GM12878 (cell line): Measurements from ENCODE around the gene BLTP3B. TPM values are rescaled to one million over a fixed set of nuclear protein-coding genes. Genes with fewer than 3 reads are reported as not detected.
A peak's percentile ranks its signal among the peaks of the same experiment; 100 is the strongest.

Experiments used
- ATAC-seq: fragments of 200-7000 bp; cut with Tn5 transposase; 3 replicates; pipeline ENCODE4 v1.9.1; 2020; ENCODE audit warnings: mild to moderate bottlenecking, moderate library complexity
- BruUV-seq: library from RNA; stranded (reverse); fragments of 400-500 nt; replicated peaks from 2 replicates; lab custom pipeline; 2021; lab: Mats Ljungman, UMichigan
- CTCF ChIA-PET: fragments of 300-600 bp; sonication (Branson Sonifier 250); formaldehyde crosslinking; extraction: SDS; loops from one replicate; lab custom pipeline; 2021; ENCODE audit warnings: inconsistent platforms; lab: Yijun Ruan, JAX
- POLR2A ChIA-PET: fragments of 350-600 bp; formaldehyde crosslinking; extraction: SDS; loops from one replicate; lab custom pipeline; 2021; ENCODE audit warnings: inconsistent platforms; lab: Charles Lee
- RAD21 ChIA-PET: fragments of 300-600 bp; sonication (Branson Sonifier 250); formaldehyde crosslinking; loops from one replicate; lab custom pipeline; 2023; ENCODE audit warnings: antibody characterized with exemption; ENCODE audit not compliant: unreplicated experiment; lab: Charles Lee
- SMC1A ChIA-PET: fragments of 300-600 bp; sonication (Branson Sonifier 250); formaldehyde crosslinking; loops from one replicate; lab custom pipeline; 2023; ENCODE audit not compliant: unreplicated experiment, uncharacterized antibody; lab: Charles Lee
- DNase-seq: peaks from one replicate; pipeline ENCODE4 v3.0.0-alpha.2; 2011; ENCODE audit warnings: low read depth, low spot score
- FAIRE-seq: peaks from 3 replicates; lab custom pipeline; 2011; peaks lifted over from hg19 to GRCh38; lab: Jason Lieb, UNC
- H2AFZ ChIP-seq: 2 replicates; pipeline ENCODE4 v1.6.0; 2011; ENCODE audit warnings: low read depth, low read length, control low read depth; ENCODE audit not compliant: control insufficient read depth
- H3K27ac ChIP-seq: 2 replicates; pipeline ENCODE4 v1.5.1; 2011; ENCODE audit warnings: control low read depth; ENCODE audit not compliant: control insufficient read depth, insufficient read depth
- H3K27me3 ChIP-seq, 2 experiments: replicated peaks in 1 of 2; 2 replicates each; pipeline versions ENCODE4 v1.6.0 to v1.6.1; 2011; ENCODE audit warnings: low read length in 1 of 2; ENCODE audit not compliant: control insufficient read depth in 2 of 2, insufficient read depth in 2 of 2
- H3K36me3 ChIP-seq, 2 experiments: 2 replicates each; pipeline ENCODE4 v1.5.1; 2011; ENCODE audit warnings: low read length in 1 of 2; ENCODE audit not compliant: control insufficient read depth in 2 of 2, insufficient read depth in 2 of 2
- H3K4me1 ChIP-seq: 2 replicates; pipeline ENCODE4 v1.6.1; 2011; ENCODE audit warnings: mild to moderate bottlenecking, low read length, moderate library complexity, mixed read lengths; ENCODE audit not compliant: control insufficient read depth, insufficient read depth
- H3K4me2 ChIP-seq: 2 replicates; pipeline ENCODE4 v1.6.0; 2011; ENCODE audit warnings: control low read depth; ENCODE audit not compliant: control insufficient read depth, insufficient read depth
- H3K4me3 ChIP-seq: fragments of 200-600 bp; sonication (generic); 2 replicates; pipeline ENCODE4 v1.5.1; 2016
- H3K79me2 ChIP-seq: 2 replicates; pipeline ENCODE4 v1.6.0; 2011; ENCODE audit warnings: low read length; ENCODE audit not compliant: control insufficient read depth, insufficient read depth
- H3K9ac ChIP-seq: 2 replicates; pipeline ENCODE4 v1.8.0; 2011; ENCODE audit warnings: low read length, control low read depth, mixed read lengths; ENCODE audit not compliant: control insufficient read depth, insufficient read depth
- H3K9me3 ChIP-seq: replicated peaks from 3 replicates; pipeline ENCODE4 v1.5.1; 2011; ENCODE audit warnings: mild to moderate bottlenecking, low read length; ENCODE audit not compliant: control insufficient read depth, insufficient read depth
- H4K20me1 ChIP-seq: 2 replicates; pipeline ENCODE4 v1.6.0; 2011; ENCODE audit not compliant: control insufficient read depth, insufficient read depth
- BACH1 ChIP-seq: fragments of 450-650 bp; IDR thresholded peaks from 2 replicates; pipeline ENCODE4 v1.6.1; 2017; ENCODE audit warnings: mild to moderate bottlenecking, borderline replicate concordance
- CHD1 ChIP-seq: IDR thresholded peaks from 2 replicates; pipeline ENCODE4 v1.6.1; 2012; ENCODE audit warnings: low read depth, low read length, improper control_type of control experiment
- CTCF ChIP-seq, 3 experiments: IDR thresholded peaks in 2 of 3; conservative IDR thresholded peaks in 1 of 3; 2 replicates each; pipeline ENCODE4 v1.5.1; 2011; ENCODE audit warnings: low read depth in 3 of 3, low read length in 3 of 3, mild to moderate bottlenecking in 3 of 3, control low read depth in 2 of 3, moderate library complexity in 2 of 3, inconsistent platforms in 1 of 3, mixed read lengths in 1 of 3; ENCODE audit not compliant: control insufficient read depth in 2 of 3, insufficient read depth in 1 of 3; ENCODE audit errors: extremely low read depth in 1 of 3
- ESRRA ChIP-seq: IDR thresholded peaks from 2 replicates; pipeline ENCODE4 v1.6.1; 2012; ENCODE audit warnings: mild to moderate bottlenecking, low read length, improper control_type of control experiment
- GATAD2B ChIP-seq: fragments of 450-650 bp; conservative IDR thresholded peaks from 2 replicates; pipeline ENCODE4 v1.6.1; 2017; ENCODE audit warnings: low read depth, mild to moderate bottlenecking, moderate library complexity
- IKZF1 ChIP-seq: fragments of 450-650 bp; conservative IDR thresholded peaks from 2 replicates; pipeline ENCODE4 v1.6.1; 2017; ENCODE audit warnings: antibody characterized with exemption, mild to moderate bottlenecking
- NKRF ChIP-seq: fragments of 450-650 bp; conservative IDR thresholded peaks from 2 replicates; pipeline ENCODE4 v1.6.1; 2017; ENCODE audit warnings: mild to moderate bottlenecking, moderate library complexity
- POLR2AphosphoS5 ChIP-seq: IDR thresholded peaks from 2 replicates; pipeline ENCODE4 v1.6.1; 2011; ENCODE audit warnings: mild to moderate bottlenecking, low read length, inconsistent platforms
- RAD21 ChIP-seq: IDR thresholded peaks from 2 replicates; pipeline ENCODE4 v1.6.1; 2011; ENCODE audit warnings: mild to moderate bottlenecking, low read depth, low read length, moderate library complexity; ENCODE audit not compliant: insufficient read depth
- RELA ChIP-seq: fragments of 450-650 bp; IDR thresholded peaks from 2 replicates; pipeline ENCODE4 v1.8.0; 2014; ENCODE audit warnings: borderline replicate concordance; ENCODE audit not compliant: partially characterized antibody
- SMARCA5 ChIP-seq: fragments of 450-650 bp; IDR thresholded peaks from 2 replicates; pipeline ENCODE4 v1.6.1; 2017; ENCODE audit warnings: mild to moderate bottlenecking
- SMC3 ChIP-seq: IDR thresholded peaks from 2 replicates; pipeline ENCODE4 v1.6.1; 2011; ENCODE audit warnings: low read length, improper control_type of control experiment, borderline replicate concordance
- YY1 ChIP-seq: IDR thresholded peaks from 2 replicates; pipeline ENCODE4 v1.6.1; 2011; ENCODE audit warnings: low read depth, mild to moderate bottlenecking, low read length
- whole genome bisulfite sequencing: methylation state at CpG from one replicate; pipeline ENCODE4 v1.1.6; 2016; ENCODE audit warnings: low lambda C conversion rate; ENCODE audit not compliant: insufficient replicate concordance, insufficient coverage; ENCODE audit errors: missing lambda C conversion rate; 5-methylcytosine and 5-hydroxymethylcytosine counted together
- in situ Hi-C: fragments of 300-500 bp; cut with MboI; formaldehyde crosslinking; loops from 9 replicates; pipeline ENCODE4 v1.14.3; 2018; ENCODE audit warnings: mixed read lengths
- intact Hi-C: fragments of 100-400 bp; cut with micrococcal nuclease; formaldehyde crosslinking; loops from one replicate; pipeline ENCODE4 v1.14.2; 2022; ENCODE audit not compliant: unreplicated experiment
- polyA plus RNA-seq, 11 experiments: library from polyadenylated mRNA; depleted of rRNA in 4 of 11; unstranded in 6 of 11; stranded (reverse) in 5 of 11; fragments of >200 nt; fragmentation: Nextera tagmentation in 4 of 11; fragmentation: Illumina TruSeq in 1 of 11; extraction: Ambion mirVana in 4 of 11; extraction: Trizol in 1 of 11; gene quantifications; 1 replicate in 1 of 11; 2 replicates in 10 of 11; pipeline versions ENCODE4 v1.2.1 to v1.2.3, GENCODE V29; 2011 to 2016; ENCODE audit warnings: inconsistent platforms in 2 of 11, missing spikeins in 2 of 11, low read depth in 1 of 11
- total RNA-seq, 4 experiments: library from RNA; depleted of rRNA in 3 of 4; stranded (reverse); fragments of >200 nt in 3 of 4; fragmentation: Illumina TruSeq in 1 of 4; extraction: Trizol in 1 of 4; gene quantifications; 2 replicates each; pipeline versions ENCODE4 v1.2.1 to v1.2.3, GENCODE V29; 2013 to 2021

Gene BLTP3B
- total and polyA plus RNA-seq, 10 of the 15 experiments (the other 5 are each of a cell fraction or from before 2014, with no cell fraction given), result 3.6 to 23.6 (median 17.0) TPM

GRCh38 chr12:100156731-100157426, 14.2 kb upstream of the BLTP3B start (continued):
- TF ChIP-seq NKRF (no peak), GATAD2B (no peak)

- ChIA-PET SMC1A (interaction anchor here (0.7 to 1.8 kb wide), 6 partner anchors 10 to 250 kb away, joined by 3 to 6 read pairs (median 3); no protein-coding TSS in a partner anchor), RAD21 (interaction anchor here (0.9 to 1.6 kb wide), 2 partner anchors 194 to 250 kb away, joined by 3 to 6 read pairs; no protein-coding TSS in a partner anchor), CTCF (interaction anchor here (0.5 to 4.9 kb wide), 29 partner anchors 10 to 1093 kb away, joined by 3 to 47 read pairs (median 4); partner anchors contain the start of genes ACTR6 and BLTP3B), POLR2A (no interaction called here)
- Histone ChIP-seq H3K4me1 (0 out of 2 replicates have a peak, but pooled peaks cover 3% of the 10 kb centered on the region), H3K27me3 (no peaks in the 10 kb centered on the region), H3K4me3 (no peak overlapping the region), H2AFZ (peak overlapping the region; percentile 50), H4K20me1 (no peaks in the 10 kb centered on the region), H3K9me3 (no peaks in the 10 kb centered on the region), H3K36me3 (no peaks in the 10 kb centered on the region), H3K27ac (no peak overlapping the region), H3K9ac (no peak overlapping the region), H3K79me2 (no peaks in the 10 kb centered on the region), H3K4me2 (no peak overlapping the region)
- ATAC-seq (peak; percentile 91), DNase-seq (no peak), FAIRE-seq (peak; percentile 83)
- no TSS peak for BruUV-seq
- no peak for TF ChIP-seq POLR2AphosphoS5
- no peak for TF ChIP-seq RELA
- TF ChIP-seq YY1, result 0 out of 2 replicates have a peak, but pooled peaks have one; percentile 22
- TF ChIP-seq SMC3, result peak; percentile 28; the same call in 1 of the 2 replicates
- TF ChIP-seq CHD1, result no peak
- peak; percentile 56 for TF ChIP-seq RAD21
- peak; percentile 63 to 94 (median 91) for TF ChIP-seq CTCF (IDR thresholded peaks at IDR 0.05 in 2 of 3, conservative IDR thresholded peaks at IDR 0.05 in 1 of 3; ENCODE audit: control insufficient read depth in 2 of 3, extremely low read depth in 1 of 3, insufficient read depth in 1 of 3, low read depth in 3 of 3, low read length in 3 of 3)
- no peak for TF ChIP-seq ESRRA
- 0 out of 2 replicates have a peak, but pooled peaks have one; percentile 19 for TF ChIP-seq SMARCA5
- no peak for TF ChIP-seq BACH1
- TF ChIP-seq IKZF1, result peak; percentile 30; the same call in 1 of the 2 replicates
- intact Hi-C loops, result loop anchor here (10.0 kb wide), 1 partner anchor 400 kb away; no protein-coding TSS in a partner anchor
- 57% methylated on average over 14 of the region's 15 CpGs for WGBS
- in situ Hi-C loops, result no loop called here
Observed at GRCh38 chr12:100154474-100155247, 12.0 kb upstream of the BLTP3B start.
